GM18909 (cell line): ENCODE measurements around the gene ABAT.
A peak's percentile ranks its signal among the peaks of the same experiment; 100 is the strongest.

ENCODE experiments used
- ATAC-seq: cut with Tn5 transposase; IDR thresholded peaks from one replicate; pipeline ENCODE4 v1.9.1; 2021; ENCODE audit warnings: mild to moderate bottlenecking; ENCODE audit not compliant: unreplicated experiment, poor library complexity

ABAT gene

DNA sequence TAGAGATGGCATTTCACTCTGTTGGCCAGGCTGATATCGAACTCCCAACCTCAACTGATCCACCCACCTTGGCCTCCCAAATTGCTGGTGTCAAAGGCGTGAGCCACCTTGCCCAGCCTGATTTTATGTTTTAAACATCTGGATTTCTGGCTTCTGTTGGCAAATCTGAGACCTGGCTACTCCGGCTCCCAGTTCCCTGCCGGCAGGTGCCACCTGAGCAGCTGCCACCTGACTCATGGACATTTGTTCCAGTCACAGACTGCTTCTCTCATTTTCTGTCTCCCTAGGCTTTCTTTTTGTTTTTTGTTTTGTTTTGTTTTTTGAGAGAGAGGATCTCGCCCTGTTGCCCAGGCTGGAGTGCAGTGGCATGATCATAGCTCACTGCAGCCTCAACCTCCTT lies 132.8 kb downstream of the ABAT start:
- ATAC-seq = no peak

DNA sequence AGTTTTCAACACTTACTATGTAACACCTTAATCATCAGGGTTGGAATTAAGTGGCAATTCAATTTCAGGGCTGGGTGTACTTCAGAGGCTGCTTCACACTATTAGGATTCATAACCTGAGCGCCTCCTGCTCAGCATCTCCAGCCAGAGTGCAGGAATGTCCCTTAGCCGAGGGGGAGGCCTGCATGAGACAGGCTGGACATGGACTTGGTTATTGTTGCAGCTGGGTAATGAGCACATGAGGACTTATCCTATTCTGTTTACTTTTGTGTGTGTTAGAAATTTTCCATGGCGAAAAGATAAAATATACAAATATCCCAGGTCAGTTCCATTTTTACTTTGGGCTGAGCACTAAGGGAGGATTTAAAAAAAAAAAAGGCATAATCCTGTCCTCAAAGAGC lies 133.6 kb downstream of the ABAT start:
- no peak for ATAC-seq

DNA sequence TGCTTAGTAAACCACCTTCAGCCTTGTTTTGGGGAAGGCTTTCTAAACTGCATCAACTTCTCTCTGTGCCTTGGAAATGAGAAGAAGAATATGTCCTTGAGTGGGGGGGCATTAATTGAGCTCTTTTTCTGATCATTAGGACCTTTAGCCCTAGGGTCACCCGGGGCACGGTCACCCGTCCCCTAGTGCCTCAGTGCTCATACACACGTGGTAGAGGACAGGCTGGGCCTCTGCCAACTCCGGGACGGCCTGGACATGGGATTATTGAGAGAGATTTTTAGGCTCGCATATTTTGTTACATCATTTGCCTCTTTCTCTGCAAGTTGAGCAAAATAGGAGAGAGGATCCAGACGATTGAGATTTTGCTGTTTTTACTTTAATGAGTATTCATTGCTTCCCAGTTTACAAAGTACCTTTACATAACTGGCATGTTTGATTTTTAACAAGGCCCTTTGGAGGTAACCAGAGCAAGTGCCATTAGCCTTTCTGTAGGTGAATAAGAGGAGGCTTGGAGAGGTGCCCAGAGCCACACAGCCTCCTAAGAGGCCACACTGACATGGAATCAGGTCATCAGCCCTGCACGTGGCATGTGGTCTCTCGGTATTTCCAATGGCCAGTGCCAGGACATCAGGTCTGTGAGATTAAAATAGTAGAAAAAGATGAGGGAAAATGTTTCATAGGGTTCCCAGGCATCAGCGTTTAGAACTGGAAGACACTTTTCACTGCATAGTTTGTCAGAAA lies 134.4 kb downstream of the ABAT start:
- no peak for ATAC-seq

DNA sequence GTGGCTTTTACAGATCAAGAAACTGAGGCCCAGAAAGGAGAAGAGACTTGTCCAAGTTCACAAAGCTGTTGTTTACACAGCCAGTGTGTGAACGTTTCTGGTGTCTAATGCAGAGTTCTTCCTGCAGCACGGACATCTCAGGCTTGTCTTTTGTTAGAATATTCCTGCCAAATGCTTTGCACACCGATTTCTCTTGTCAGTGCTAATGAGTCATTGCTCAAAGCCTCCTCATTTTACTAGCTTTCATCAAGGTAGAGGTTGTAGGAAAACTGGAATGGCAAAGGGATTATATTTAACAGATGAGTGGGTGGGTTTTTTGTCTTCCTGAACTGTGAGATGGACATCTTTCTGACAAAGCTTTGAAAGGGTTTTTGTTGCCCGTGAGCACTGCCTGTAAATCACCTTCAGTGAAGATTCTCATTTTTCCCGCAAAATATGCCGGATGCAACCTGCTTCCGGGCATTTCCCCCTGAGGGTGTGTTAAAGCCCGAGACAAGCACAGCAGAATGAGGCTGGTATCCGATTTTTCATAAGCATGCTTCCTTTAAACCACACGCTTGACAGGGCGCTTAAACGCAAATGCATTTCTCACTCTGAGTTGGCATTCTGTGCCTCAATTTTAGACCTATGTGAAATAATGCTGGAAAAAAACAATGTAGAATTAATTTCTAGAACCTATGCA lies 137.9 kb downstream of the ABAT start:
- no peak for ATAC-seq

DNA sequence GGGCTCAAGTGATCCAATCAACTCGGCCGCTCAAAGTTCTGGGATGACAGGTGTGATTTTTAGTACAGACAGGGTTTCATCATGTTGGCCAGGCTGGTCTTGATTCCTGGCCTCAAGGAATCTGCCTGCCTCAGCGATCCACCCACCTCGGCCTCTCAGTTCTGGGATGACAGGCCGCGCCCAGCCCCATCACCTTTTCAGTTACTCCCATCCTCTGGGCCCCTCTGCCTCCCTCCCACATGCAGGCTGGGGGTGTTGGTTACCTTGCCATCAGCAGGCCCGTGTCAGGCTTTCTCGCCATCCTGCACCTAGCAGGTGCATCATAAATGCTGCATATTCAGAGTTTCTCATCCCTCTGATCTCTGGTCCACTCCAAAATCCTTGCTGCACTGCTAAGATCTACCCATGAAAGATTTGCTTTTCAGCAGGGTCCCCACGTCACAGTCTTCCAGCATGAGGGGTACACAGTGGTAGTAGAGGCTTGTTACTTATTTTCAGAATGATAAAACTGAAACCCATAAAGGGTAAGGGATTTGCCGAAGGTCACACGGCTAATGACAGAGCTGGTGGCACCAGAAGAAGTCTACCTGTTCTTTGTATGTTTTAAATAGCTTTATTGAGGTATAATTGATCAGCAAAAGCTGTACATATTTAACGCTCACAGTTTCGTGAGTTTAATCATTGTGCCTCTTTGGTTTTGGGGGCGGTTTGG lies 139.8 kb downstream of the ABAT start:
- no peak for ATAC-seq

DNA sequence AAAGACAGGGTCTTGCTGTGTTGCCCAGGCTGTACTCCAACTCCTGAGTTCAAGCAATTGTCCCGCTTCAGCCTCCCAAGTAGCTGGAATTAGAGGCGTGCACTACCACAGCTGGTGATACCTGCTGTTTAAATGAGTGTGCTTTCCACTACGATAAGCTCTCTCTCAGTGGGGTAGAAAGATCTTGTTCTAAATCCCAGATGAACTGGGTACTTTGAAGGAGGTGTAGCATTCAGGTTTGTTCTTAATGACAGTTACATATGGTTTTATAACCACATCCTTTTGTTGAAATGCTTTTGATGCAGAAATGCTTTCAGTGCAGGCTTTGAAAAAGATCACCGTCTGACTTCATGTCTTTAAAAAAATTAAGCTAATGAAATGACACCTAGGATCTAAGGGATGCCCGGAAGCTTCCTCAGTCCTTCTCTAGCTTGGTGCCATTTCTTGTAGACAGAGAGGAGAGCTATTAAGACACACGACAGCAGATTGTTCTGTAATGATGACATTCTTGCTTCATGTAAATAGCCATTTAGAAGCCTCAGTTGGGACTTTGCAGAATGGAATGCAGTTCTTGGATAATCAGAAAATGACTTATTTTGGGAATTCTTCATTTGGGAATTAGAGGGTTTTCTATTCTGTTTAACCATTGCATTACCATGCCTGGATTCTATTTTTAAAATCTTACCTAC lies 142.7 kb downstream of the ABAT start:
- no peak for ATAC-seq

DNA sequence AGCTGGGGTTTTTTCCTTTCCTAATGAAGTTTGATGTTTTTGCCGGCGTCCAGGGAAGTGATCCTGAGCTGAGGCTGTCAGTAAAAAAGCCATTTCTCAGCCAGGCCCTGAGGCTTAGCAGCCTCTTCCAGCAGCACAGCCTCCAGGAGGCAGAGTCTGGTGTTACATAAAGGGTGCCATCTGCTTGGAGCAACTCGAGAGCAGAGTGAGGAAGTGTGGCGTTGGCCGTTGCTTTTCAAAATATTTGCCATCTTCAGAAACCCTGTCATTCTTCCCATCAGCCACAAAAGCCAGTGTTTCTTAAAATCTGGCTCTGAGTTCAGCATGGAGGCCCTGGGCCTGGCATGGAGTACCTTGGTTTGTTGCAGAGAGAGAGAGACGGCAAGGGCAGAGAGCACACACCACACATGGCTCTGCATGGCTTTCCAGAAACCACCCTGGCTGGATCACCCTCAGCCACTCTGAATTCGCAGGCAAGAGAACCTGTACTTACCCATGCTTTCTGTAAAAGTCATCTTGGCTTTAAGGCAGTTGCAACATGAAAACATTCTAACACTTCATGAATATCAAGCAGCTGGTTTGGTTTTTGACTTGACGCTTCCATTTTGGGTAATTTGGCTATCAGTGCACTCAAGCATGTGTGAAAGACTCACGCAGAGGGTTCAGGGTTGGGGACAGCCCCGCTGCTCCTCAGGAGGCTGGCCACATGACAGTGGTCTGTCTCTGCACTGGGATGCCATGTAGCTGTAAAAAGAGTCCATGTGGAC lies 144.3 kb downstream of the ABAT start:
- peak; percentile 84 for ATAC-seq

DNA sequence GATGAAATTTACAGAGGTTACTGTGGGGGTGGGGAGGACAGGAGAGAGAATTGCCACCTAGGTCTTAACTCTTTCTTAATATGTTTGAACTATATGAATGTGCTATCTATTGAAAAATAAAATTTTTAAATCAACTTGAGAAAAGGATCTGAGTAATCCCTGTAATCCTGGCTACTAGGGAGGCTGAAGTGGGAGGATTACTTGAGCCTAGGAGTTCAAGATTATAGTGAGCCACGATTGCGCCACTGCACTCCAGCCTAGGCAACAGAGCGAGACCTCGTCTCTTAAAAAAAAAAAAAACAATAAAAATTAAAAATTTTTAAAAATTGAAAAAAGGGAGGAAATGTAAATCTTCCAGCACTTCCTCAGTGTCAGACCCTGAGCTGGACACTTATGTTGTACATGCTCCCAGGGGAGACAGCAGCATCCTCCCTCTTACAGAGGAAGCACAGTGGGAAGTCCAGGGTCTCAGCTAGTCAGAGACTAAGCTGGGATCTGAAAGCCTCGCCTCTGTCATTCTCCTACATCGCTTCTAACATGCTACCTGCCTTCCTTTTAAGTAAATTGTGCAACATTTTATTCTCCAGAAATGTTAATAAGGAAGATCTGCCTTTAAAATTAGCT lies 145.1 kb downstream of the ABAT start:
- ATAC-seq = no peak

DNA sequence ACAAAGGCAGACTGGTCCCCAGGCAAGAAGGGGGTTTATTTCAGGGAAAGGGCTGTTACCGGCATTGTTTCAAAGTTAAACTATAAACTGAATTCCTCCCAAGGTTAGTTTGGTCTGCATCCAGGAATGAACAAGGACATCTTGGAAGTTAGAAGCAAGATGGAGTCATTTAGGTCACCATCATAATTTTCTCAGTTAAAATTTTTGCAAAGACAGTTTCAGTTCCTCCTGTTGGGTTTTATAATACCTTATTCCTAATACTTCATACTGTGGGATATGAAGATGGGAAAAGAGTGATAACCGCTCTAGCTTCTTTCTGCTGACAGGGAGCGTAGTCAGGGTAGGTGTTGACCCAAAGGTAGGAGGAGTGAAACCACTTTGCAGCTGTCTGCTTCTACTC lies 148.0 kb downstream of the ABAT start:
- no peak for ATAC-seq

DNA sequence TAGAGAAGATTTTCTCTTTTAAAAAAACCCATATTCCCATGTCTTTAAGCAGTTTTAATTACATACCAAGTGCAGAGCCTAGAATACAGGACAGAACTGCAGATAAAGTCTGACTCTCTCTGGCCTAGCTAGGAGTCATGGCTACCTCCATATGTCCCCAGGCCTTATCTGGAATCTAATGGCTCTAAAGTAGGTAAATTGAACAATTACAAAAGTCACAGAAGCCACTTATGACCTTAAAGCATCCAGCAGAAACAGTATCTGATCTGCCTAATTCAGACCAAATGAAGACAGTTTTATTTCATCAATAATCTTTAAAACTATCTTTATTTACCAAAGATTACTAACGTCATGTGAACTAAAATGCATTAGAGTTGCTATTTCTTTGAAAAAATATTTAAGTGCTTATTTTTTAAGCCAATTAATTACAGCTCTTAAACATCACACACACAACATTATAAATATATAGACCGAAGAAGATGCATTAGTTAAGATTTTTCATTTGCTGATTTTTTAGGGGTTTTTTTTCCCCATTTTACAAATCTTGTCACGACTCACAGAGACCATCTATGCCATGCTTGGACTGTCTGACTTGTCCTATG lies 152.0 kb downstream of the ABAT start:
- no peak for ATAC-seq

DNA sequence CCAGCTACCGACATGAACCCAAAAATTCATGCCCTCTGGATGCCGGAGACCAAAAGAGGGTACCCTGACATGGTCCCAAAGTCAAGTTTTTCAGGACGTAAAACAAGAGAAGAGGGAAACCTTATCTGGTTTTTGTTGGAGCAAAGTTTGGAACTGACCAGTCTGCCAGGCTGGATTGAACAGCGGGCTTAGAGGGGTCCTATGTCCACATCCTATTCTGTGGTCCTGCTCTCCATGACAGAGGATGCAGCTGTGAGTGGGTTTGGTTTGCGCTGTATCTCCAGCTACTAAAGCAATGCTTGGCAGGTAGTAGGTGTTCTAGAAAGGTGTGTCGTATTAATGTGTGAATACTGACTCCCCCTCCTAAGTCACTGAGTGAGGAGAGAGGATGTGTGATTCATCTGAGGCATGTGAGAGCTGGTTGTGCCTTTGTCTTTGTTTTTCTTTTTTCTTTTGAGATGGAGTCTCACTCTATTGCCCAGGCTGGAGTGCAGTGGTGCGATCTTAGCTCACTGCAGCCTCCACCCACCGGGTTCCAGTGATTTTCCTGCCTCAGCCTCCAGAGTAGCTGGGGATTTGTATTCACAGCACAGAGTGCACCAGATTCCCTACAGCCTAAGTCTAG lies 154.2 kb downstream of the ABAT start:
- ATAC-seq = no peak

DNA sequence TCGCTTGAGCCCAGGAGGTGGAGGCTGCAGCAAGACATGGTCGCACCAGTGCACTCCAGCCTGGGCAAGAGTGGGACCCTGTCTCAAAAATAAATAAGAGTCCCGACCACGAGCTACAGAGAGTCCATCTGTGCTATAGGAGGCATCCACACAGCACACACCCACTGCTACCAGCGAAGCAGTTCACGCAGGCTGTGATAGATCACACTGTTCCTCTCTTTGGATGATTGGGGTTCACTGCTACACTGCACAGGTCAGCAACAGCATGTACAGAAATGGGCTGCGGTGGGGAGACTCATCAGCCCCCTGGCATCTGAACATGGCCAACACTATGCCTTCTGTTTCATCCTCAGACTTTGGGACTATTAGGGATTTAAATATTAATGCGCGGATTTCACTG lies 157.0 kb downstream of the ABAT start:
- no peak for ATAC-seq

DNA sequence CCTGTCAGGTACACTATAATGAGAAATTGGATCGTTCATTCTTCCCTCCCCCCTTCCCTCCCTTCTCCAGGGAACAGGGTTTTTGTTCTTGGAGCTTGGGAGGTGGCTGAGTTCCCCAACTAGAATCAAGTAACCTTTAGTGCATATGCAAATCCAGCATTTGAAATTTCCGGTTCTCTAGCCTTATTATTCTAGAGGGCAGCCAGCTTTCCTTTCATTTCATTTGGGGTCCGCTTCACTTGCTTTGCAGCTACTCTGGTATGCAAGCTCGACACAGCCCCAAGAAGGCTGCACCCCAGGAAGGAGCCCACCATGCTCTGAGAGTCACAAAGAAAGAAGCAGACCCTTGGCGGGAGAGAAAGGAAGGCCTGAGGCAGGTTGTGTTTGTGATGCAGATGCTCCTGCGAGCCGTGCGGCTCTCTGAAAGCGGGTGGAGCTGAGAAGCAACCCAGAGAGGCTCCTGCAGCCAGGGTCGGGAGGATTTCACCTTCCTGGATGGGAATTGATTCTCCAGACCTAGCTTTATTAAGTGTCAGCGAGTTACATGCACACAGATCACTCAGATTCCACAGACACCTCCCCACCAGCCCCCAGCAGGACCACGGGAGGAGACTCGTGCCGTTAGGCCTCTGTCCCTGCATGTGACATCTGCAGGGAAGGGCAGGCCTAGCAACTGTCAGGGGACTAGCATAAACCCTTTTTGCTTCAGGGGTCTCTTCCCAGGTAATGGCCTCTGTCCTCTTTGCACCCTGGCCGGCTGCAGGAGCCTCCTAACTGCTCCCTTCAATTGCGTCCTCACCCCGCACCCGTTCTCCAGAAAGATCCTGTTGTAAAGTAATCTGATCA lies 157.7 kb downstream of the ABAT start:
- ATAC-seq = no peak

DNA sequence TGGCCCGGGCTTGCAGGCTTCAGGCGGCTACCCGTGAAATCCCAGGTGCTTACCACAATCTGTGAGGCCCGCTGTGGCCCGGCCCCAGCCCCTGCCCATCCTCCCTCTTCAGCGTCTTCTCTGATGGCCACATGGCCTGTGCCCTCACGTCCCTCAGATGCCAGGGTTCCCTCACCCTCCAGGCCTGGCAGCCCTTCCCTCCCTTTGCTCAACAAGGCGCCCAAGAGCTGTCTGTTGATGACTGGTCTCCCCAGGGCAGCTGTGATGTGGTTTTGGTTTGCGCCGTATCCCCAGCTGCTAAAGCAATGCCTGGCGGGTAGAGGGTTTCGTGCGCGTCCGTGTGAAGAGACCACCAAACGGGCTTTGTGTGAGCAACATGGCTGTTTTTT lies 158.3 kb downstream of the ABAT start:
- no peak for ATAC-seq
